Measurements from ENCODE around the gene TGFB2. TPM values are rescaled to one million over a fixed set of nuclear protein-coding genes. Genes with fewer than 3 reads are reported as not detected.

The TGFB2 gene
- total RNA-seq, 1 experiment from 2014 or later: not detected

DNA sequence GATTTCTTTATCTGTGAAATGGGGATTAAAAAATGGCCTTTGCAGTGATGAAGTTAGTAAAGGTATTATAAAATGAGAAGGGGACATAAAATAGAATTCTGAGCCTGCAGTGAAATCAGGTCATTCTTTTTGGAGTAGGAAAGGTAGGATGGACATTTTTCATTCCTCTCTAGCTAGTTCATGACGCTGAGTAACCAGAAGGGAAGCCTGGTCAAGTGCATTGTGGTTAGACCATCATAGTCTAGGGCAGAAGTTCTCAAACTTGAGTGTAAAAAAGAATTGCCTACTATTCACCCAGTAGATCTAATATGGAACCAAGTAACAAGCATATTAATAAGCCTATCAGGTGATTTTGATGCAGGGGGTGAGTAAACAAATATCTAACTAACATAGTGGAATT is 50.8 kb downstream of the TGFB2 start:
- DNase-seq: no peak
- Histone ChIP-seq H2AFZ (ENCODE audit: low read length) (no peak overlapping the region), H3K79me2 (ENCODE audit: insufficient read depth, low read length) (no peaks in the 10 kb centered on the region), H2BK5ac (ENCODE audit: insufficient read length, low read length) (no peak overlapping the region), H3T11ph (ENCODE audit: low read length) (no peak overlapping the region), H4K20me1 (ENCODE audit: control insufficient read depth, insufficient read depth, insufficient read length) (no peaks in the 10 kb centered on the region), H3K4me1 (ENCODE audit: insufficient read depth, low read length) (no peaks in the 10 kb centered on the region), H3K23me2 (ENCODE audit: insufficient read length, low read depth, low read length, poor library complexity, severe bottlenecking) (no peaks in the 10 kb centered on the region), H2BK15ac (ENCODE audit: low read depth, low read length) (no peak overlapping the region), H3K9ac (ENCODE audit: extremely low read depth, insufficient read length, low read length) (no peak overlapping the region), H4K8ac (replicated peaks; ENCODE audit: insufficient read length, low read depth, low read length) (no peak overlapping the region), H2BK20ac (ENCODE audit: low read depth, low read length, poor library complexity, severe bottlenecking) (no peak overlapping the region), H3K79me1 (ENCODE audit: insufficient read depth, low read depth, low read length, poor library complexity, severe bottlenecking) (no peaks in the 10 kb centered on the region), H3K18ac (ENCODE audit: insufficient read length, low read depth, low read length) (no peak overlapping the region), H3K4me2 (ENCODE audit: insufficient read depth, insufficient read length, low read length) (no peak overlapping the region), H3K27me3 (ENCODE audit: insufficient read depth, low read length) (no peaks in the 10 kb centered on the region), H4K91ac (ENCODE audit: insufficient read length, low read depth, low read length) (no peak overlapping the region), H3K56ac (ENCODE audit: insufficient read length, low read depth, low read length) (no peak overlapping the region), H3K4ac (ENCODE audit: low read depth, low read length) (no peak overlapping the region), H3K14ac (ENCODE audit: insufficient read depth, low read length) (no peak overlapping the region), H2AK5ac (ENCODE audit: insufficient read length, low read length) (no peak overlapping the region), H4K5ac (ENCODE audit: insufficient read length, low read depth, low read length) (no peak overlapping the region), H2BK120ac (ENCODE audit: low read depth, low read length, poor library complexity, severe bottlenecking) (no peak overlapping the region), H3K9me3 (ENCODE audit: control insufficient read depth, low read depth, low read length) (no peaks in the 10 kb centered on the region), H2BK12ac (ENCODE audit: insufficient read length, low read depth, low read length) (no peak overlapping the region), H3K23ac (ENCODE audit: insufficient read length, low read depth, low read length) (no peak overlapping the region), H3K27ac (ENCODE audit: insufficient read length, low read depth, low read length) (no peak overlapping the region)
- Mint-ChIP-seq H3K9me3 (no peaks in the 10 kb centered on the region; a peak in 1 of 5 replicates), H3K4me1 (no peaks in the 10 kb centered on the region), H3K27me3 (ENCODE audit: low read depth) (no peaks in the 10 kb centered on the region; the same call in 1 of the 2 replicates), H3K27ac (no peak overlapping the region), H3K4me3 (no peak overlapping the region), H3K36me3 (ENCODE audit: insufficient read depth in 1 of 3, low read depth in 3 of 3) (no peaks in the 10 kb centered on the region)
- no CpG with 5 or more reads among the region's 1 CpG for WGBS (ENCODE audit: extremely low coverage, insufficient read length, low lambda C conversion rate)
- TF ChIP-seq, protein P1, sequence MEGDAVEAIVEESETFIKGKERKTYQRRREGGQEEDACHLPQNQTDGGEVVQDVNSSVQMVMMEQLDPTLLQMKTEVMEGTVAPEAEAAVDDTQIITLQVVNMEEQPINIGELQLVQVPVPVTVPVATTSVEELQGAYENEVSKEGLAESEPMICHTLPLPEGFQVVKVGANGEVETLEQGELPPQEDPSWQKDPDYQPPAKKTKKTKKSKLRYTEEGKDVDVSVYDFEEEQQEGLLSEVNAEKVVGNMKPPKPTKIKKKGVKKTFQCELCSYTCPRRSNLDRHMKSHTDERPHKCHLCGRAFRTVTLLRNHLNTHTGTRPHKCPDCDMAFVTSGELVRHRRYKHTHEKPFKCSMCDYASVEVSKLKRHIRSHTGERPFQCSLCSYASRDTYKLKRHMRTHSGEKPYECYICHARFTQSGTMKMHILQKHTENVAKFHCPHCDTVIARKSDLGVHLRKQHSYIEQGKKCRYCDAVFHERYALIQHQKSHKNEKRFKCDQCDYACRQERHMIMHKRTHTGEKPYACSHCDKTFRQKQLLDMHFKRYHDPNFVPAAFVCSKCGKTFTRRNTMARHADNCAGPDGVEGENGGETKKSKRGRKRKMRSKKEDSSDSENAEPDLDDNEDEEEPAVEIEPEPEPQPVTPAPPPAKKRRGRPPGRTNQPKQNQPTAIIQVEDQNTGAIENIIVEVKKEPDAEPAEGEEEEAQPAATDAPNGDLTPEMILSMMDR (conservative IDR thresholded peaks at IDR 0.05): no peak
